ENCODE data around the gene BUB1B.
"Not testable (repeated sequence)": the region's sequence is repeated elsewhere in the genome, so short reads cannot be mapped to it uniquely, and the experiment has no call there.

- not testable (repeated sequence) for TF ChIP-seq CTCF (conservative IDR thresholded peaks at IDR 0.05); ZFX (IDR thresholded peaks at IDR 0.05)
Measured at GRCh38 chr15:40123863-40124262, 37.0 kb upstream of the BUB1B start.

Data from C4-2B (cell line).